GM19193 (cell line): ENCODE results near the gene SRRM5.

Experiments
- POLR2A ChIP-seq: IDR thresholded peaks from 4 replicates; pipeline ENCODE4 v1.6.1; 2011; ENCODE audit not compliant: insufficient read depth, insufficient read length; ENCODE audit errors: extremely low read depth

Gene SRRM5

DNA sequence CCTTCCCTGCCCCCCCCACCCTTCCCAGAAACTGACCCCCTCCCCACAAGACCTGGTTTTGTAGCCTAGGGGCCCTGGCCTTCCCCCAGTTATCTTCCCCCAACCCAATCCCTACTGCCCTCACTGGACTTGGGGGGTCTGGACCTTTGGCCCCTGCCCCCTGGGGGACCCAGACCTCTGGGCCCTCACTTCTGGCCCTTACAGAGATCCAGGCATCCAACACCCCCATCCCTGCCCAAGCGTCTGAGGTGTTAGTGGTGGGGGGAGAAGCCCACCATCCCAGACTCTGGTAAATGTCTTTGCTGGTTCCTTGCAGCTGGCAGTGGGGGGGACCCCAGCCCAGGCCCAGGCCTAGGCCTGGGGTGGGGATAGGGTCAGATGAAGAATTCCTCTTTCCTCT, 11.1 kb downstream of the SRRM5 start:
- no peak for TF ChIP-seq POLR2A

GRCh38 chr19:43623889-43624670, 12.2 kb downstream of the SRRM5 start:
- TF ChIP-seq POLR2A: no peak

GRCh38 chr19:43624933-43625332, 13.0 kb downstream of the SRRM5 start:
- no peak for TF ChIP-seq POLR2A

DNA sequence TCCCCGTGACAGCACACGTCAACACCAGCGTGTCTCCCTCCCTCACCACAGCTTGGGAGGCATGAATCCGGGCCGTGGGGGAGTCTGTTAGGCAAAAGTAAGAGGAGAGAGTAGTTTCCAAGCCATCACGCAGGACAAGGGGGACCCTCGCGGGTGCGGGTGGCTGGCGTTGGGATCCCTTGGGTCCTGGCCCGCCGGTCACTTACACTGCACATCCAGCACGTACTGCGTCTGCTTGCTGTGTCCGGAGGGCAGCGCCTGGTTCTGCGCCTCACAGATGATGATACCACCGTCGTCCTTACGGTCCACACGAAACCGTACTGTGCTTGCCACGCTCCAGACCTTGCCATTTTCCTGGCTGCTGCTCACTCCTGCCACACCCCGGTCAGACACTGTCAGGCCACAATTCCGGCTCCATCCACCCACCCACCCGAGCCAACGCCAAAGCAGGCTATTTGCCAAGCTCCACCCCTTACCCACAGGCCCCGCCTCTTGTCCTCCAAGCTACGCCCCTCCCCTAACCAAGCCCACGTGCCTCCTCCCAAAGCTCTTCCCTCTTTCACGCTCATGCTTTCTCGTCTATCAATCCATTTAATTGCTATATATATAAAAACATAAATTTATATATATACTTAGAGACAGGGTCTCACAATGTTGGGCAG, 14.2 kb downstream of the SRRM5 start:
- no peak for TF ChIP-seq POLR2A

DNA sequence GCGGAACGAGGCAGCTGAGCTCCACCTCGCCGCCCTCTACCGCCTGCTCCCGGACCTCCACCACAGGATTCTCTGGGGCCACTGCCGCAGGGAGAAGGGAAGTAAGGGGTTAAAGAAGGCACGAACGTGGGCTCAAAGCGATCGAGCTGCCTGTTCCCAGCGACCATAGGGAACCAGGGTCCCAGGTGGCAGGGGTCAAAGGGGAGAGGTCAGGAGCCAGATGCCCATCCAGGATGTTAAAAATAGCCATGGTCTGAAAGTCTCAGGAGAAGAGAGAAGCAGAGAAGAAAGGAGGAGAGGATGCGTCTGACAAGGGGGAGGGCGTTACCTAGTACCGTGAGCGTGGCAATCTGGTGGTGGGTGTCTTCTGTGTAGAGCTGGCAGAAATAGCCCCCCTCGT, 14.9 kb downstream of the SRRM5 start:
- no peak for TF ChIP-seq POLR2A

- no peak for TF ChIP-seq POLR2A
Measured at GRCh38 chr19:43628646-43629326, 16.9 kb downstream of the SRRM5 start.

- no peak for TF ChIP-seq POLR2A
Measured at GRCh38 chr19:43631491-43631890, 19.6 kb downstream of the SRRM5 start.

- no peak for TF ChIP-seq POLR2A
Measured at GRCh38 chr19:43633520-43633919, 21.6 kb downstream of the SRRM5 start.

GRCh38 chr19:43634068-43634467, 22.2 kb downstream of the SRRM5 start:
- no peak for TF ChIP-seq POLR2A

GRCh38 chr19:43634506-43634871, 22.6 kb downstream of the SRRM5 start:
- no peak for TF ChIP-seq POLR2A

- no peak for TF ChIP-seq POLR2A
Measured at GRCh38 chr19:43634872-43635560, 23.1 kb downstream of the SRRM5 start.

- TF ChIP-seq POLR2A: no peak
Measured at GRCh38 chr19:43636121-43636683, 24.3 kb downstream of the SRRM5 start.

DNA sequence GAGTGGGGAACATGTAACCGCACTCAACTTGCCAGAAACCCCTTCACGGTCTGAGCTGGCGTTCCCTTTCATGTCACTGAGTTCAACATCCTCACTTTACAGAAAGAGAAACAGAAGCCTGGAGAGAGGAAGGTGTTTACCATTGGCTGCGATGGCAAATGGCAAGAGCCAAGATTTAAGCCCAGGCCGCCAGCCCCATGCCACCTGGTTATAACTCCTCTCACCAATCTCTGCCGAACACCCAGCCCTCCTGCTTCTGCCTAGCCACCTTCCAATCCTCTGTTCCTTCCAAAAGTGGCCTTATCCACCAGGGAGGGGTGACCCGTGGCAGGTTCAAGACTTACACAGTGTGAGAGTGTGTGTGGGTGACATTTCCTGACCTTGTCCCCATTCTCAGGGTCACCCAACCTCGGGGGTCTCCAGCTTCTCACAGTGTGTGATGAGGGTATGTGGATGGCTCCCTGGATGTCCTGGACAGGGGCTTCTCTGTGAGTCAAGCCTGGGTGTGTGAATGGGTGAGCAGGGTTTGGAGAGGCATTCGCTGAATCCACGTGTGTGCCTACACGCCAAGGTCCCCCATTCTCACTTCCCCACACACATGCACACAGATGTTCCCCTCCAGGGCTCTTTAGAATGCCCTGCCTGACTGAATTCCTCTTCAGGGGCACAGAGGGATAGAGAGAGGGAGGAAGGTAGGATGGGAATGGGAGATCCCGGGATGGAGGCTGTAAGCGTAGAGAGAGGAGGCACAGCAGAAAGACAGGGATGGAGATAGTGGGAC, 26.5 kb downstream of the SRRM5 start:
- no peak for TF ChIP-seq POLR2A

DNA sequence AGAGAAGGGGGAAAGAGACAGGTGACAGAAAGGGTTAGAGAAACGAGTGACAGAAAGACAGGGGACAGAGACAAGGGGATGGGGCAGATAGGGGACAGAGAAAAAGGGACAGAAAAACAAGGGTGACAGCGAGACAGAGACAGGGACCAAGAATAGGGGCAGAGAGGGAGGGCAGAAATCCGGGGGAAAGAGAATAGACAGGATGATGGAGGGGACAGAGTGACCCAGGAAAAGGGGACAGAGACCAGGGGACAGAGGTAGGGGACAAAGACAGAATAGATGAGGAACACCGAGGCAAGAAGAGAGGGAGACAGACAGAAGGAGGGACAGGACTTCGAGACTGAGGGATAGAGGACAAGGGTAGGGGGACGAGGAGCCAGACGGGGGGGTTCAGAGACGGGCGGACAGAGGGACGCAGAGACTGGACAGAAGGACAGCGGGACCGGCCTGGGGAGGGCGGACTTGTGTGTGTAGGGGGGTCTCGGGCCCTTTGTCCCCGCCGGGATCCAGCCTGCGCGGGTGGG, 27.2 kb downstream of the SRRM5 start:
- TF ChIP-seq POLR2A: no peak
